Upper lobe of right lung (tissue), 1 donor: Measurements from ENCODE around the gene SCARF1. TPM values are rescaled to one million over a fixed set of nuclear protein-coding genes. Genes with fewer than 3 reads are reported as not detected.
A peak's percentile ranks its signal among the peaks of the same experiment; 100 is the strongest.

Experiments
- ATAC-seq: fragments of 200-7000 bp; cut with Tn5 transposase; one replicate; pipeline ENCODE4 v1.9.1; 2020; ENCODE audit warnings: mild to moderate bottlenecking, moderate library complexity
- DNase-seq: peaks from one replicate; pipeline ENCODE4 v3.0.0-alpha.2; 2020
- H3K27ac ChIP-seq: fragments of 200-600 bp; one replicate; pipeline ENCODE4 v1.8.0; 2022
- H3K27me3 ChIP-seq: fragments of 200-600 bp; one replicate; pipeline ENCODE4 v1.8.0; 2022; ENCODE audit warnings: mild to moderate bottlenecking
- H3K36me3 ChIP-seq: fragments of 200-600 bp; one replicate; pipeline ENCODE4 v1.8.0; 2022
- H3K4me1 ChIP-seq: fragments of 200-600 bp; one replicate; pipeline ENCODE4 v1.8.0; 2022
- H3K4me3 ChIP-seq: fragments of 200-600 bp; one replicate; pipeline ENCODE4 v1.8.0; 2022; ENCODE audit warnings: mild to moderate bottlenecking
- H3K9me3 ChIP-seq: fragments of 200-600 bp; one replicate; pipeline ENCODE4 v1.8.0; 2022
- intact Hi-C: fragments of 100-400 bp; cut with DNase I; formaldehyde crosslinking; loops from one replicate; pipeline ENCODE4 v1.11.0; 2022
- total RNA-seq: library from RNA; stranded (reverse); fragmentation: NEBNext Ultra II Directional; extraction: Animal tissue kit (Norgen Biotek cat#: 25700); gene quantifications from one replicate; pipeline ENCODE4 v1.2.1, GENCODE V29; 2021
- TF ChIP-seq, protein P1 (sequence below): fragments of 200-600 bp; IDR thresholded peaks from one replicate; pipeline ENCODE4 v1.8.0; 2022; ENCODE audit warnings: antibody characterized with exemption
- donor health status: DM: no; HTN: yes; CAD: no; lungs with severe emphysema.

SCARF1 gene
- total RNA-seq, 1 donor from 2014 or later, result 48.5 TPM

DNA sequence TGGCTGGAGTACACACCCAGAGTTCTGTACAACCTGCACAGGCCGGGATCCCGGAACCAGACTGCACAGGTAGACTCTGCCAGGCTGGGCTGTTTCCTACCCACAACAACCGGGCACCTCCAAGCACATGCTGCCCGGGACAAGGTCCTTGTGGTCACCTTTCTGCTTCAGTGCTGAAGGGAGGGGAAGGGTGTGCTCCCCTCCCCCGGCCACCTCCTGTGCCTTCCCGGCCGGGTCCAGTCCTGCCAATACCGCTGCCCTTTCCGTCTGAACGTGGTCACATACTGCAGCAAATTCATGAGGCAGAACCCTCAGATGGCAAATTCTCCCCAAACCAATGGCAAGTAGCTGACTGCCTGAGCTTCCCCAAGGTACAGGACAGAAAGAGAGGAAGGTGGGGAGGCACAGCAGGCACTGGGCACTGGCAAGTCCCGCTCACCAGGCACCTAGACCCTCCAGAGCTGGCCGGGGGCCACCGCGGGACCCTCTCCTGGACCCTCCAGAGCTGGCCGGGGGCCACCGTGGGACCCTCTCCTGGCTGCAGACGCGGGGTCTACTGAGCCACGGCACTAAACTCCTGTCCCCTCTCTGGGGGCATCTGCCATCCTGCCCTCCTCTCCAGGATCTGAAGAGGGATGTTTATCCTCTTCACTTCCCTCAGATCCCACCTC, 39.7 kb downstream of the SCARF1 start:
- Histone ChIP-seq H3K9me3 (no peaks in the 10 kb centered on the region), H3K27ac (peak overlapping the region; percentile 55), H3K36me3 (peaks cover 7% of the 10 kb centered on the region), H3K27me3 (no peaks in the 10 kb centered on the region), H3K4me1 (peaks cover 11% of the 10 kb centered on the region), H3K4me3 (no peak overlapping the region)
- TF ChIP-seq, protein P1, sequence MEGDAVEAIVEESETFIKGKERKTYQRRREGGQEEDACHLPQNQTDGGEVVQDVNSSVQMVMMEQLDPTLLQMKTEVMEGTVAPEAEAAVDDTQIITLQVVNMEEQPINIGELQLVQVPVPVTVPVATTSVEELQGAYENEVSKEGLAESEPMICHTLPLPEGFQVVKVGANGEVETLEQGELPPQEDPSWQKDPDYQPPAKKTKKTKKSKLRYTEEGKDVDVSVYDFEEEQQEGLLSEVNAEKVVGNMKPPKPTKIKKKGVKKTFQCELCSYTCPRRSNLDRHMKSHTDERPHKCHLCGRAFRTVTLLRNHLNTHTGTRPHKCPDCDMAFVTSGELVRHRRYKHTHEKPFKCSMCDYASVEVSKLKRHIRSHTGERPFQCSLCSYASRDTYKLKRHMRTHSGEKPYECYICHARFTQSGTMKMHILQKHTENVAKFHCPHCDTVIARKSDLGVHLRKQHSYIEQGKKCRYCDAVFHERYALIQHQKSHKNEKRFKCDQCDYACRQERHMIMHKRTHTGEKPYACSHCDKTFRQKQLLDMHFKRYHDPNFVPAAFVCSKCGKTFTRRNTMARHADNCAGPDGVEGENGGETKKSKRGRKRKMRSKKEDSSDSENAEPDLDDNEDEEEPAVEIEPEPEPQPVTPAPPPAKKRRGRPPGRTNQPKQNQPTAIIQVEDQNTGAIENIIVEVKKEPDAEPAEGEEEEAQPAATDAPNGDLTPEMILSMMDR, result no peak
- intact Hi-C loops, result no loop called here
- no peak for ATAC-seq
- no peak for DNase-seq

- intact Hi-C loops, result no loop called here
- H3K36me3 ChIP-seq, result peaks cover 7% of the 10 kb centered on the region
- no peaks in the 10 kb centered on the region for H3K27me3 ChIP-seq
- TF ChIP-seq, protein P1, result no peak
- H3K9me3 ChIP-seq, result no peaks in the 10 kb centered on the region
- peak overlapping the region; percentile 42 for H3K27ac ChIP-seq
- H3K4me3 ChIP-seq, result no peak overlapping the region
- ATAC-seq, result no peak
- H3K4me1 ChIP-seq, result peaks cover 11% of the 10 kb centered on the region
- no peak for DNase-seq
Observed at GRCh38 chr17:1604831-1605528, 40.6 kb downstream of the SCARF1 start.

GRCh38 chr17:1601571-1601970, 44.0 kb downstream of the SCARF1 start:
- intact Hi-C loops, result no loop called here
- H3K36me3 ChIP-seq, result no peaks in the 10 kb centered on the region

DNA sequence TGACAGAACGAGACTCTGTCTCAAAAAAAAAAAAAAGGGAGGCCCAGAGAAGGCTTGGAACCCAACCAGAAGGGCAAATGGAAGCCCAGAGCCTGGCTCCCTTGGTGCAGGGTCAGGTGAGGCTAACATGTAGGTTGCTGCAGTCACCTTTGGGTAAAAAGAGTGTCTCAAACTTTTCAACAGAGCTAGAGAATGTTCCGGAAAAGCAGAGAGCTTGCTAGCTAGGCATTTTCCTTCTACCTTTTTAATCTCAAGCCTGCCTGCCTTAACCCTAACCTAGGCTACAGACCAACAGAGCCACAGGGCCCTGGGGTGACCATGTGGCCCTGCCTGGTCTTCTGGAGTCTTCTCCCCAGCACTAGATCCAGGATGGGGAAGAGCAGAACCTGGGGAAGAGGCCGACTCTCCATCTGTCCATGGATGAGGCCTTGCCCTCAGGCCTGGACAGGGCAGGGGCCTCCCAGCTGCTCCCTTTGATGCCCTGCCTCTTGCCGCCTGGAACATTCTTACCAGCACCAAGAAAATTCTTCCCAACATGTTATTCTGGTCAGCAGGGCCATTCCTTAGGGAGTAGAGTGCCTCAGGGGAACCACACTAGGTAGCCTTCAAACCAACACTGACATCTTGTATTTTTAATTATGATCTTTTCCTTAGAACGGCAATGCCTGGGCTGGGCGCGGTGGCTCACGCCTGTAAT, 47.0 kb downstream of the SCARF1 start:
- intact Hi-C loops, result no loop called here
- peak; percentile 29 for ATAC-seq
- H3K27ac ChIP-seq, result peak overlapping the region; percentile 71

More at GRCh38 chr17:1601571-1601970, 44.0 kb downstream of the SCARF1 start:
- no peak for DNase-seq
- Histone ChIP-seq H3K9me3 (no peaks in the 10 kb centered on the region), H3K27ac (no peak overlapping the region), H3K4me3 (no peak overlapping the region), H3K27me3 (no peaks in the 10 kb centered on the region), H3K4me1 (peaks cover 9% of the 10 kb centered on the region)
- no peak for ATAC-seq
- TF ChIP-seq, protein P1, result no peak

DNA sequence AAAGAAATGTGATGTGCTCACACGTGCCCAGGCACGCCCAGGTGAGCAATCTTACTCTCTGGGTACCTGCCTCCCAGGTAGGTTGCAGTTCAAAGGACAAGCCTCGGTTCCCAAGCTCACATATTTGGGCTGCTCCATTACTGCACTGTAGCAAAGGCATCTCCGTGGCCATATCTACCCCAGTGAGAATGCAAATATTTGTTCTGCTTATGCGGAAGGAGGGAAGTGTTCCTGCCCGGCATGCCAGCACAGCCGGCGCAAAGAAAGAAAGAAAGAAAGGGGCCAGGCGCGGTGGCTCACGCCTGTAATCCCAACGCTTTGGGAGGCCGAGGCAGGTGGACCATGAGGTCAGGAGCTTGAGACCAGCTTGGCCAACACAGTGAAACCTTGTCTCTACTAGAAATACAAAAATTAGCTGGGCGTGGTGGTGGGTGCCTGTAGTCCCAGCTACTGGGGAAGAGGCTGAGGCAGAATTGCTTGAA, 47.6 kb downstream of the SCARF1 start:
- DNase-seq, result no peak
- Histone ChIP-seq H3K36me3 (peaks cover 4% of the 10 kb centered on the region), H3K4me1 (no peaks in the 10 kb centered on the region), H3K27ac (peak overlapping the region; percentile 71), H3K27me3 (no peaks in the 10 kb centered on the region), H3K4me3 (no peak overlapping the region), H3K9me3 (no peaks in the 10 kb centered on the region)
- intact Hi-C loops, result no loop called here
- TF ChIP-seq, protein P1, result no peak
- peak; percentile 89 for ATAC-seq

More for the DNA sequence above, 47.0 kb downstream of the SCARF1 start:
- Histone ChIP-seq H3K4me1 (no peaks in the 10 kb centered on the region), H3K4me3 (no peak overlapping the region), H3K9me3 (no peaks in the 10 kb centered on the region), H3K27me3 (no peaks in the 10 kb centered on the region), H3K36me3 (no peaks in the 10 kb centered on the region)
- TF ChIP-seq, protein P1, result no peak
- DNase-seq, result no peak
